ENCODE results near the gene SEMA6C. TPM values are rescaled to one million over a fixed set of nuclear protein-coding genes. Genes with fewer than 3 reads are reported as not detected.

SEMA6C gene
- total RNA-seq, 2 donors from 2014 or later, result 1.6 to 3.2 TPM

GRCh38 chr1:151124763-151125403, 21.5 kb downstream of the SEMA6C start:
- H3K4me3 ChIP-seq, result no peak overlapping the region
- no peak overlapping the region for H3K9ac ChIP-seq (ENCODE audit: low read depth in 2 of 2, low read length in 2 of 2)
- TF ChIP-seq CTCF (IDR thresholded peaks at IDR 0.05), result no peak
- no peaks in the 10 kb centered on the region for H3K9me3 ChIP-seq
- no peak for DNase-seq
- intact Hi-C loops (cut with DNase I), result no loop called here
- H3K36me3 ChIP-seq, result no peaks in the 10 kb centered on the region
- H3K27ac ChIP-seq, result no peak overlapping the region
- no peaks in the 10 kb centered on the region for H3K4me1 ChIP-seq
- no peaks in the 10 kb centered on the region for H3K27me3 ChIP-seq

GRCh38 chr1:151113877-151114276, 32.6 kb downstream of the SEMA6C start:
- Histone ChIP-seq H3K4me1 (no peaks in the 10 kb centered on the region), H3K4me3 (no peak overlapping the region), H3K9me3 (no peaks in the 10 kb centered on the region), H3K9ac (ENCODE audit: low read depth in 2 of 2, low read length in 2 of 2) (no peak overlapping the region), H3K36me3 (no peaks in the 10 kb centered on the region), H3K27me3 (no peaks in the 10 kb centered on the region), H3K27ac (no peak overlapping the region)
- no peak for DNase-seq
- TF ChIP-seq CTCF (IDR thresholded peaks at IDR 0.05), result no peak
- intact Hi-C loops (cut with DNase I), result no loop called here

GRCh38 chr1:151108331-151108730, 38.1 kb downstream of the SEMA6C start:
- H3K27ac ChIP-seq, result no peak overlapping the region
- H3K36me3 ChIP-seq, result no peaks in the 10 kb centered on the region
- no peaks in the 10 kb centered on the region for H3K4me1 ChIP-seq
- TF ChIP-seq CTCF (IDR thresholded peaks at IDR 0.05), result no peak
- DNase-seq, result no peak
- no peaks in the 10 kb centered on the region for H3K27me3 ChIP-seq
- no peak overlapping the region for H3K9ac ChIP-seq (ENCODE audit: low read depth in 2 of 2, low read length in 2 of 2)
- no peaks in the 10 kb centered on the region for H3K9me3 ChIP-seq
- no peak overlapping the region for H3K4me3 ChIP-seq
- intact Hi-C loops (cut with DNase I), result no loop called here

- intact Hi-C loops (cut with DNase I), result no loop called here
- no peak overlapping the region for H3K9ac ChIP-seq (ENCODE audit: low read depth in 2 of 2, low read length in 2 of 2)
- no peak overlapping the region for H3K27ac ChIP-seq
- H3K27me3 ChIP-seq, result no peaks in the 10 kb centered on the region
- no peak overlapping the region for H3K4me3 ChIP-seq
- no peaks in the 10 kb centered on the region for H3K36me3 ChIP-seq
- H3K9me3 ChIP-seq, result no peaks in the 10 kb centered on the region
- H3K4me1 ChIP-seq, result no peaks in the 10 kb centered on the region
- DNase-seq, result no peak
- TF ChIP-seq CTCF (IDR thresholded peaks at IDR 0.05), result no peak
Measured at GRCh38 chr1:151106894-151107293, 39.5 kb downstream of the SEMA6C start.

GRCh38 chr1:151104630-151105029, 41.8 kb downstream of the SEMA6C start:
- H3K36me3 ChIP-seq, result no peaks in the 10 kb centered on the region
- no peaks in the 10 kb centered on the region for H3K9me3 ChIP-seq
- H3K27ac ChIP-seq, result no peak overlapping the region
- no peak for DNase-seq
- H3K27me3 ChIP-seq, result no peaks in the 10 kb centered on the region
- TF ChIP-seq CTCF (IDR thresholded peaks at IDR 0.05), result no peak
- no peak overlapping the region for H3K9ac ChIP-seq (ENCODE audit: low read depth in 2 of 2, low read length in 2 of 2)
- intact Hi-C loops (cut with DNase I), result no loop called here
- no peaks in the 10 kb centered on the region for H3K4me1 ChIP-seq
- no peak overlapping the region for H3K4me3 ChIP-seq

All from colonic mucosa (tissue), 4 donors.